ENCODE data around the gene RAI1.
A peak's percentile ranks its signal among the peaks of the same experiment; 100 is the strongest.
"Not testable (repeated sequence)": the region's sequence is repeated elsewhere in the genome, so short reads cannot be mapped to it uniquely, and the experiment has no call there.

Gene RAI1

DNA sequence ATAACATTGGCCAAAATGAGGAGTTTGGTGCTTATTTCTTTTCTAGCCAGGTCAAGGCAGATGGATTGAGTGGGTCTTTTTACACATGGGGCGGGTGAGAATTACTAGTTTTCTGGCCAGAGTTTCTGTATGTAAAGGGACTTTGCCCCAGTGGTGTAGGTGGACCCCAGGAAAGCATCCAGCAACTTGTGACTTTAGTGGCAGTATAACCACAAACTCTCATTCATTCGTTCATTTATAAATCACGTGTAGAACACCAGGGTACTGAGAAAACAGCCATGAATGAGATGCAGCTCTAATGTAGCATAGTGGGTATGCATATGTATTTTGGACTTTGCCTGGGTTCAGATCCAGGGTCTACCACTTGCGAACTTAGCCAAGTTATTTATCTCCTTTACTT lies 8.1 kb downstream of the RAI1 start:
- CTCF ChIA-PET, result interaction anchor here (1.0 kb wide), 1 partner anchor 230 kb away, joined by 3 read pairs; no protein-coding TSS in a partner anchor
- no peak for TF ChIP-seq SCRT2 (tag by site-specific recombination; IDR thresholded peaks at IDR 0.05)
- no peak for TF ChIP-seq ZNF248 (tag by site-specific recombination; IDR thresholded peaks at IDR 0.05)
- TF ChIP-seq, protein P1, sequence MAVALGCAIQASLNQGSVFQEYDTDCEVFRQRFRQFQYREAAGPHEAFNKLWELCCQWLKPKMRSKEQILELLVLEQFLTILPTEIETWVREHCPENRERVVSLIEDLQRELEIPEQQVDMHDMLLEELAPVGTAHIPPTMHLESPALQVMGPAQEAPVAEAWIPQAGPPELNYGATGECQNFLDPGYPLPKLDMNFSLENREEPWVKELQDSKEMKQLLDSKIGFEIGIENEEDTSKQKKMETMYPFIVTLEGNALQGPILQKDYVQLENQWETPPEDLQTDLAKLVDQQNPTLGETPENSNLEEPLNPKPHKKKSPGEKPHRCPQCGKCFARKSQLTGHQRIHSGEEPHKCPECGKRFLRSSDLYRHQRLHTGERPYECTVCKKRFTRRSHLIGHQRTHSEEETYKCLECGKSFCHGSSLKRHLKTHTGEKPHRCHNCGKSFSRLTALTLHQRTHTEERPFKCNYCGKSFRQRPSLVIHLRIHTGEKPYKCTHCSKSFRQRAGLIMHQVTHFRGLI (tag by site-specific recombination; IDR thresholded peaks at IDR 0.05), result no peak
- no peak for TF ChIP-seq ZNF830 (tag by site-specific recombination; IDR thresholded peaks at IDR 0.05; ENCODE audit: low read depth)
- no peak for TF ChIP-seq SP7 (tag by site-specific recombination; IDR thresholded peaks at IDR 0.05)
- TF ChIP-seq ZNF623 (tag by site-specific recombination; IDR thresholded peaks at IDR 0.05), result no peak
- no peak for TF ChIP-seq SCRT1 (tag by site-specific recombination; IDR thresholded peaks at IDR 0.05; ENCODE audit: borderline replicate concordance)
- no peak for TF ChIP-seq ZNF157 (tag by site-specific recombination; IDR thresholded peaks at IDR 0.05)
- no peak for TF ChIP-seq KLF16 (tag by site-specific recombination; IDR thresholded peaks at IDR 0.05)
- no peak for TF ChIP-seq ZNF155 (tag by site-specific recombination; IDR thresholded peaks at IDR 0.05)
- TF ChIP-seq PRDM4 (tag by site-specific recombination; IDR thresholded peaks at IDR 0.05), result no peak
- TF ChIP-seq REPIN1 (tag by site-specific recombination; IDR thresholded peaks at IDR 0.05; ENCODE audit: low read depth), result no peak
- no peak for TF ChIP-seq ZBTB17 (tag by site-specific recombination; IDR thresholded peaks at IDR 0.05)
- Histone ChIP-seq H3K36me3 (ENCODE audit: control insufficient read depth in 2 of 2, insufficient read depth in 1 of 2, low read length in 2 of 2) (peaks cover 0 to 9% of the 10 kb centered on the region in 2 experiments; a peak in 1 of 3 replicates), H3K9me3 (ENCODE audit: control insufficient read depth, insufficient read depth, low read depth, low read length) (no peaks in the 10 kb centered on the region), H3K4me1 (ENCODE audit: control insufficient read depth, insufficient read depth, low read length) (peaks cover 56% of the 10 kb centered on the region), H3K4me3 (ENCODE audit: low read depth, low read length) (no peak overlapping the region), H3K27ac (ENCODE audit: extremely low read depth, low read depth, low read length) (no peak overlapping the region)
- POLR2A ChIA-PET, result no interaction called here

DNA sequence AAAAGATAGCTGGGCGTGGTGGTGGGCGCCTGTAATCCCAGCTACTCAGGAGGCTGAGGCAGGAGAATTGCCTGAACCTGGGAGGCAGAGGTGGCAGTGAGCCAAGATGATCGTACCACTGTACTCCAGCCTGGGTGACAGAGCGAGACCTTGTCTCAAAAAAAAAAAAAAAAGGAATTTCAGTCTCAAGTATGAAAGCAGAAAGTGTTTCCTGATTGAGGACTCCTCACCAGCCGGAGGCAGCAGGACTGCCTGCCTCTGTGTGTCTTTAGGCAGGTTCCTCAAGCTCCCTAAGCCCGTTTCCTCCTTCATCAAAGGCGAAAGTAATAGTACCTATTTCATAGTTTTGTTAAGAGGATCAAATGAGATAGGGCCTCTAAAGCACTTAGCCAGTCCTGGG lies 9.0 kb downstream of the RAI1 start:
- POLR2A ChIA-PET, result interaction anchor here (0.9 to 2.2 kb wide), 3 partner anchors 8 to 146 kb away, joined by 3 to 7 read pairs (median 4); no protein-coding TSS in a partner anchor
- not testable (repeated sequence) for H3K4me3 ChIP-seq (ENCODE audit: low read depth, low read length); H3K36me3 ChIP-seq (ENCODE audit: control insufficient read depth in 2 of 2, insufficient read depth in 1 of 2, low read length in 2 of 2); H3K9me3 ChIP-seq (ENCODE audit: control insufficient read depth, insufficient read depth, low read depth, low read length)
- peak overlapping the region; percentile 27; the same call in 1 of the 2 replicates for H3K27ac ChIP-seq (ENCODE audit: extremely low read depth, low read depth, low read length)
- H3K4me1 ChIP-seq (ENCODE audit: control insufficient read depth, insufficient read depth, low read length), result peaks cover 53% of the 10 kb centered on the region
- TF ChIP-seq REPIN1 (tag by site-specific recombination; IDR thresholded peaks at IDR 0.05; ENCODE audit: low read depth), result peak; percentile 51; the same call in 1 of the 2 replicates
- TF ChIP-seq ZNF548 (tag by site-specific recombination; IDR thresholded peaks at IDR 0.05), result peak; percentile 19; the same call in 1 of the 2 replicates
- peak; percentile 91 for TF ChIP-seq PRDM10 (tag by site-specific recombination; IDR thresholded peaks at IDR 0.05)
- peak; percentile 72 for TF ChIP-seq ZBTB17 (tag by site-specific recombination; IDR thresholded peaks at IDR 0.05)
- 0 out of 2 replicates have a peak, but pooled peaks have one; percentile 27 for TF ChIP-seq PATZ1 (tag by site-specific recombination; IDR thresholded peaks at IDR 0.05)
- TF ChIP-seq KLF7 (tag by site-specific recombination; IDR thresholded peaks at IDR 0.05; ENCODE audit: borderline replicate concordance), result 0 out of 2 replicates have a peak, but pooled peaks have one; percentile 40
- peak; percentile 62; the same call in 1 of the 2 replicates for TF ChIP-seq ZNF600 (tag by site-specific recombination; IDR thresholded peaks at IDR 0.05)
- peak; percentile 44; the same call in 1 of the 2 replicates for TF ChIP-seq GLIS1 (tag by site-specific recombination; IDR thresholded peaks at IDR 0.05)
- CTCF ChIA-PET, result interaction anchor here (0.6 to 1.3 kb wide), 8 partner anchors 8 to 229 kb away, joined by 3 to 8 read pairs (median 4); partner anchors contain the start of gene RAI1

All from HEK293 (cell line).